Keratinocyte (primary cell): ENCODE results near the gene NUTF2. TPM values are rescaled to one million over a fixed set of nuclear protein-coding genes. Genes with fewer than 3 reads are reported as not detected.

Source experiments
- DNase-seq: peaks from one replicate; pipeline ENCODE4 v3.0.0-alpha.2; 2011; ENCODE audit warnings: low read depth, missing footprints, low spot score
- FAIRE-seq: peaks from 2 replicates; lab custom pipeline; 2011; peaks lifted over from hg19 to GRCh38; lab: Jason Lieb, UNC
- H2AFZ ChIP-seq: 2 replicates; pipeline ENCODE4 v1.6.0; 2012; ENCODE audit warnings: low read length, control low read depth, inconsistent platforms; ENCODE audit not compliant: control insufficient read depth
- H3K27ac ChIP-seq: 2 replicates; pipeline ENCODE4 v1.5.1; 2011; ENCODE audit warnings: low read length; ENCODE audit not compliant: control insufficient read depth, insufficient read depth
- H3K27me3 ChIP-seq: 3 replicates; pipeline ENCODE4 v1.6.0; 2011; ENCODE audit warnings: low read length; ENCODE audit not compliant: control insufficient read depth, insufficient read depth; ENCODE audit errors: extremely low read depth
- H3K36me3 ChIP-seq, 2 experiments: 2 replicates in 1 of 2; 3 replicates in 1 of 2; pipeline ENCODE4 v1.5.1; 2011; ENCODE audit warnings: low read length in 2 of 2, mild to moderate bottlenecking in 1 of 2; ENCODE audit not compliant: control insufficient read depth in 2 of 2, insufficient read depth in 2 of 2; ENCODE audit errors: extremely low read depth in 1 of 2
- H3K4me1 ChIP-seq: 3 replicates; pipeline ENCODE4 v1.5.1; 2011; ENCODE audit warnings: low read length; ENCODE audit not compliant: control insufficient read depth, insufficient read depth; ENCODE audit errors: extremely low read depth
- H3K4me2 ChIP-seq: 3 replicates; pipeline ENCODE4 v1.6.0; 2011; ENCODE audit warnings: low read depth, low read length; ENCODE audit not compliant: control insufficient read depth, insufficient read depth; ENCODE audit errors: extremely low read depth
- H3K4me3 ChIP-seq, 3 experiments: fragments of 200-600 bp in 1 of 3; sonication (generic) in 1 of 3; 2 replicates in 2 of 3; 3 replicates in 1 of 3; pipeline ENCODE4 v1.5.1; 2011 to 2016; ENCODE audit warnings: low read length in 3 of 3, mild to moderate bottlenecking in 3 of 3, control low read depth in 2 of 3, inconsistent platforms in 1 of 3, low read depth in 1 of 3, mixed read lengths in 1 of 3, mixed run types in 1 of 3, moderate library complexity in 1 of 3; ENCODE audit not compliant: control insufficient read depth in 2 of 3, insufficient read depth in 2 of 3; ENCODE audit errors: extremely low read depth in 1 of 3
- H3K79me2 ChIP-seq: 2 replicates; pipeline ENCODE4 v1.6.0; 2012; ENCODE audit warnings: low read length; ENCODE audit not compliant: control insufficient read depth, insufficient read depth
- H3K9ac ChIP-seq: 3 replicates; pipeline ENCODE4 v1.6.0; 2011; ENCODE audit warnings: low read length; ENCODE audit not compliant: control insufficient read depth, insufficient read depth; ENCODE audit errors: extremely low read depth
- H3K9me1 ChIP-seq: 3 replicates; pipeline ENCODE4 v1.6.0; 2011; ENCODE audit warnings: low read length; ENCODE audit not compliant: control insufficient read depth, insufficient read depth; ENCODE audit errors: extremely low read depth
- H3K9me3 ChIP-seq: 2 replicates; pipeline ENCODE4 v1.5.1; 2012; ENCODE audit warnings: low read depth, low read length; ENCODE audit not compliant: control insufficient read depth
- H4K20me1 ChIP-seq: 3 replicates; pipeline ENCODE4 v1.6.0; 2011; ENCODE audit warnings: low read length; ENCODE audit not compliant: control insufficient read depth, insufficient read depth; ENCODE audit errors: extremely low read depth
- EZH2 ChIP-seq: IDR thresholded peaks from one replicate; pipeline ENCODE4 v1.6.1; 2012; ENCODE audit warnings: inconsistent platforms, mild to moderate bottlenecking, low read length, moderate library complexity
- dilution Hi-C: fragments of 300-500 bp; cut with MboI; formaldehyde crosslinking; loops from one replicate; pipeline ENCODE4 v1.7.0; 2020; ENCODE audit warnings: low sequenced_read_pairs; ENCODE audit not compliant: extremely low pct_ligation_motif_present
- polyA plus RNA-seq, 5 experiments: library from polyadenylated mRNA; depleted of rRNA in 3 of 5; stranded (reverse) in 3 of 5; stranded (forward) in 1 of 5; unstranded in 1 of 5; fragments of >200 nt; gene quantifications; 1 replicate in 1 of 5; 2 replicates in 3 of 5; 3 replicates in 1 of 5; pipeline versions ENCODE4 v1.2.1 to v1.2.3, GENCODE V29; 2011 to 2012; ENCODE audit warnings: missing spikeins in 2 of 5, low read depth in 1 of 5, low replicate concordance in 1 of 5
- TF ChIP-seq, protein P1 (sequence below), 3 experiments: IDR thresholded peaks in 1 of 3; conservative IDR thresholded peaks in 1 of 3; optimal IDR thresholded peaks in 1 of 3; 2 replicates in 2 of 3; 3 replicates in 1 of 3; pipeline versions ENCODE3 to v1.5.1; 2011; ENCODE audit warnings: low read length in 3 of 3, mild to moderate bottlenecking in 3 of 3, moderate library complexity in 2 of 3, control low read depth in 1 of 3, inconsistent platforms in 1 of 3; ENCODE audit not compliant: insufficient read depth in 2 of 3; ENCODE audit errors: extremely low read depth in 1 of 3

Gene NUTF2
- polyA plus RNA-seq, 1 donor (not counting 4 experiments of a cell fraction or from before 2014, with no cell fraction given), result 189 TPM

DNA sequence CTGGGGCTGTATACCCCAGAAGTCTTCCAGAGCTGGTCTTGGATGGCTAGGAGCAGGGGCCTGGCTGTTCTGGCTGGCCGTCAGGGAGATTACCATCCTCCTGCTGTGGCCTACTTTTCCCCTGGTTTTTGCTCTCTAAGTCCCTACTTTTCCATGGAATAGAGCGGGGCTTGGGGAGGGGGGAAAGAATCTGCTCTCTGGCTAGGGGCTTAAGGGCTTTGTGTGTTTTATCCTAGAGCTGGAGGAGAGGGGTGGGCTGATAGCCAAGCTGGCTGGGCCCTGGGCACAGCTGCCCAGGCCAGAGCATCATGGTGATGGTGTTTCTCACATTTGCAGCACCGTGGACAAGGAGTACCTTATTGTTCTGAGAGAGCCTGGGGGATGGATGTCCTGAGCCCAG, 41.6 kb downstream of the NUTF2 start:
- dilution Hi-C loops, result no loop called here
- Histone ChIP-seq H3K4me2 (no peak overlapping the region), H3K9me3 (no peaks in the 10 kb centered on the region), H3K27ac (no peak overlapping the region), H3K79me2 (peaks cover 1% of the 10 kb centered on the region), H3K36me3 (peaks cover 8% of the 10 kb centered on the region in 2 experiments), H3K4me1 (peaks cover 11% of the 10 kb centered on the region), H3K9ac (no peak overlapping the region), H3K27me3 (no peaks in the 10 kb centered on the region), H4K20me1 (peaks cover 13% of the 10 kb centered on the region), H2AFZ (no peak overlapping the region), H3K9me1 (no peaks in the 10 kb centered on the region), H3K4me3 (no peak overlapping the region)
- no peak for DNase-seq
- FAIRE-seq, result no peak
- TF ChIP-seq EZH2, result no peak
- TF ChIP-seq, protein P1, sequence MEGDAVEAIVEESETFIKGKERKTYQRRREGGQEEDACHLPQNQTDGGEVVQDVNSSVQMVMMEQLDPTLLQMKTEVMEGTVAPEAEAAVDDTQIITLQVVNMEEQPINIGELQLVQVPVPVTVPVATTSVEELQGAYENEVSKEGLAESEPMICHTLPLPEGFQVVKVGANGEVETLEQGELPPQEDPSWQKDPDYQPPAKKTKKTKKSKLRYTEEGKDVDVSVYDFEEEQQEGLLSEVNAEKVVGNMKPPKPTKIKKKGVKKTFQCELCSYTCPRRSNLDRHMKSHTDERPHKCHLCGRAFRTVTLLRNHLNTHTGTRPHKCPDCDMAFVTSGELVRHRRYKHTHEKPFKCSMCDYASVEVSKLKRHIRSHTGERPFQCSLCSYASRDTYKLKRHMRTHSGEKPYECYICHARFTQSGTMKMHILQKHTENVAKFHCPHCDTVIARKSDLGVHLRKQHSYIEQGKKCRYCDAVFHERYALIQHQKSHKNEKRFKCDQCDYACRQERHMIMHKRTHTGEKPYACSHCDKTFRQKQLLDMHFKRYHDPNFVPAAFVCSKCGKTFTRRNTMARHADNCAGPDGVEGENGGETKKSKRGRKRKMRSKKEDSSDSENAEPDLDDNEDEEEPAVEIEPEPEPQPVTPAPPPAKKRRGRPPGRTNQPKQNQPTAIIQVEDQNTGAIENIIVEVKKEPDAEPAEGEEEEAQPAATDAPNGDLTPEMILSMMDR (optimal IDR thresholded peaks at IDR 0.05 in 1 of 3, IDR thresholded peaks at IDR 0.05 in 1 of 3, conservative IDR thresholded peaks at IDR 0.05 in 1 of 3; ENCODE audit: extremely low read depth in 1 of 3, insufficient read depth in 2 of 3, low read length in 3 of 3), result no peak

DNA sequence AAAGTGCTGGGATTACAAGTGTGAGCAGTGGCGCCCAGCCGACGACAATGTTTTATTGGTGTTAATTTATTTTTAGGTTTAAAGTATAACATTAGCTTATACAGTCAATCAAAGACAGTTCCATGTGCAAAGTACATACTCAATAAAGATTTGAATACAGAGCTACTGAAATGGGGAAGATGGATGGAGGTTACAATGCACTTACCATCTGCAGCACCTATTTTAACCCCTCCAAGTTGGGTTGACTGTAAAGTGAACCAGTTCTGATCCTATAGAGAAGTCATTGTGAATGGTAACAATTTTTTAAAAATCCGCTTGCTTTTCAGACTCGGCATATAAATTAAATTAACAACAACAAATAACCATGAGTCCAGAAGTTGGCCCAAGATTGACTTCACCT, 45.6 kb downstream of the NUTF2 start:
- dilution Hi-C loops, result no loop called here
- Histone ChIP-seq H3K79me2 (peaks cover 27% of the 10 kb centered on the region), H3K4me1 (peaks cover 14% of the 10 kb centered on the region), H3K9me1 (no peaks in the 10 kb centered on the region), H3K9me3 (no peaks in the 10 kb centered on the region), H3K27ac (peak overlapping the region; percentile 36), H3K9ac (peak overlapping the region; percentile 60), H3K36me3 (no peaks in the 10 kb centered on the region), H3K27me3 (no peaks in the 10 kb centered on the region), H4K20me1 (no peaks in the 10 kb centered on the region), H3K4me3 (peak overlapping the region in 2 of 3 experiments; percentile 53 to 58), H2AFZ (peak overlapping the region; percentile 94), H3K4me2 (peak overlapping the region; percentile 92)
- no peak for TF ChIP-seq EZH2
- TF ChIP-seq, protein P1 (optimal IDR thresholded peaks at IDR 0.05 in 1 of 3, IDR thresholded peaks at IDR 0.05 in 1 of 3, conservative IDR thresholded peaks at IDR 0.05 in 1 of 3; ENCODE audit: extremely low read depth in 1 of 3, insufficient read depth in 2 of 3, low read length in 3 of 3), result no peak
- no peak for DNase-seq
- FAIRE-seq, result no peak
